Inflammatory macrophage treated with lipopolysaccharide for 1 hour (primary cell): ENCODE measurements around the gene GNL3.
"Not testable (repeated sequence)": the region's sequence is repeated elsewhere in the genome, so short reads cannot be mapped to it uniquely, and the experiment has no call there.

ENCODE experiments used
- DNase-seq, 2 donors: peaks; one replicate each; pipeline ENCODE4 v3.0.0-alpha.2; 2020 to 2022

GNL3 gene

DNA sequence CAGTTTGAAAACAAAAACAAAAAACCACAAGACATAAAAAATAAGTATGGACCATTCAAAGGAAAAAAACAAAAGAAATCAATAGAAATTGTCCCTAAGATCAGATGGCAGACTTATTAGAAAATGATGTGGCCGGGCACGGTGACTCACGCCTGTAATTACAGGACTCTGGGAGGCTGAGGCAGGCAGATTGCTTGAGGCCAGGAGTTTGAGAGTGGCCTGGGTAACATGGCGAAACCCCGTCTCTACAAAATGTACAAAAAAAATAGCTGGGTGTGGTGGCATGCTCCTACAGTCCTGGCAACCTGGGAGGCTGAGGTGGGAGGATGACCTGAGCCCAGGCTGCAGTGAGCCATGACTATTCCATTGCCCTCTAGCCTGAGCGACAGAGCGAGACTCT lies 36.7 kb downstream of the GNL3 start:
- no peak for DNase-seq

DNA sequence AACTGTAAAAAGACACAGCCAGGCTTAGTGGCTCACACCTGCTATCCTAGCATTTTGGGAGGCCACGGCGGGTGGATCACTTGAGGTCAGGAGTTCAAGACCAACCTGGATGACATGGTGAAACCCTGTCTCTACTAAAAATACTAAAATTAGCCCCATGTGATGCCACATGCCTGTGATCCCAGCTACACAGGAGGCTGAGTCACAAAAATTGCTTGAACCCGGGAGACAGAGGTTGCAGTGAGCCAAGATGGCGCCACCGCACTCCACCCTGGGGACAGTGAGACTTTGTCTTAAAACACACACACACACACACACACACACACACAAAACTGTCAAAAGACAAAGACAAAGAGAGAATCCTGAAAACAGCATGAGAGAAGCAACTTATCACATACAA lies 38.1 kb downstream of the GNL3 start:
- DNase-seq: no peak

DNA sequence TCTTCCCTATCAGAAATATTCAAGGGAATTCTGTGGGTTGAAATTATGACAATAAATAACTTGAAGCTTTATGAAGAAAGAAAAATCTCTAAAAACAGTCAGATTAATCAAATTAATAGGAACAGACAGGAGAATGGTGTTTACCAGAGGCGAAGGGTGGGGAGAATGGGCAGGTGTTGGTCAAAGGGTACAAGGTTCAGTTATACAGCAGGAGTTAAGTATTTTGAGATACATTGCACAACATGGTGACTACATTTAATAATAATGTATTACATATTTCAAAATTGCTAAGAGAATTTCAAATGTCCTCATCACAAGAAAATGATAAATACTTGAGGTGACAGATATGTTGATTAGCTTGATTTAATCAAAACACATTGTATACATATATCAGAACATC lies 38.7 kb downstream of the GNL3 start:
- no peak for DNase-seq

DNA sequence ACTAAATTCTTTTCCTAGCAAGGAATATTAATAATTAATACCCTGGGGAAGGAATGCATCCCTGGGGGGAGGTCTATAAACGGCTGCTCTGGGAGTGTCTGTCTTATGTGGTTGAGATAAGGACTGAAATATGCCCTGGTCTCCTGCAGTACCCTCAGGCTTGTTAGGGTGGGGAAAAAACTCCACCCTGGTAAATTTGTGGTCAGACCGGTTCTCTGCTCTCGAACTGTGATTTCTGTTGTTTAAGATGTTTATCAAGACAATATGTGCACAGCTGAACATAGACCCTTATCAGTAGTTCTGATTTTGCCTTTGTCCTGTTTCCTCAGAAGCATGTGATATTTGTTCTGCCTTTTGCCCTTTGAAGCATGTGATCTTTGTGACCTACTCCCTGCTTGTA lies 42.9 kb downstream of the GNL3 start:
- not testable (repeated sequence) for DNase-seq

DNA sequence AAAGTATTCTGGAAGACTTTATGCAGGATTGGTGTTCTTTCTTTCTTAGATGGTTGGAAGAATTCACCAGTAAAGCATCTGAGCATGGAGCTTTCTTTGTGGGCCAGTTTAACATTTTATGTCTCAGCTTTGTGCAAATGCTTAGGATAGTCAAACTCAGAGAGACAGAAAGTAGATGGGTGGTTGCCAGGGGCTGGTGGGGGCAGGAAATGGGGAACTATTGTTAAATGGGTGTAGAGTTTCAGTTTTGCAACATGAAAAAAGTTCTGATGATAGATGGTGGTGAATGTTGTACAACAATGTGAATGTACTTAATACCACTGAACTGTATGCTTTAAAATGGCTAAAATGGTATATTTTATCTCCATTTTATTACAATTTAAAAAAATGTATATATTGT lies 44.8 kb downstream of the GNL3 start:
- DNase-seq: no peak

DNA sequence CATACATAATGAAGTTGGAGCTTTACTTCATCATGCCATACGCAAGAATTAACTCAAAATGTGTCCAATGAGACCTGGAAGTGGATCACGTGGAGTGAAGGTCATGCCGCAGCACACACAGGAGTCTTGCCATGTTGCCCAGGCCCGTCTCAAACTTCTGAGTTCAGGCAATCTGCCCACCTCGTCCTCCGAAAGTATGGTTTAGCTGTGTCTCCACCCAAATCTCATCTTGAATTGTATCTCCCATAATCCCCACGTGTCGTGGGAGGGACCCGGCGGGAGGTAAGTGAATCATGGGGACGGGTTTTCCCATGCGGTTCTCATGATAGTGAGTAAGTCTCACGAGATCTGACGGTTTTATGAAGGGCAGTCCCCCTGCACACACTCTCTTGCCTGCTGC lies 45.8 kb downstream of the GNL3 start:
- no peak for DNase-seq

DNA sequence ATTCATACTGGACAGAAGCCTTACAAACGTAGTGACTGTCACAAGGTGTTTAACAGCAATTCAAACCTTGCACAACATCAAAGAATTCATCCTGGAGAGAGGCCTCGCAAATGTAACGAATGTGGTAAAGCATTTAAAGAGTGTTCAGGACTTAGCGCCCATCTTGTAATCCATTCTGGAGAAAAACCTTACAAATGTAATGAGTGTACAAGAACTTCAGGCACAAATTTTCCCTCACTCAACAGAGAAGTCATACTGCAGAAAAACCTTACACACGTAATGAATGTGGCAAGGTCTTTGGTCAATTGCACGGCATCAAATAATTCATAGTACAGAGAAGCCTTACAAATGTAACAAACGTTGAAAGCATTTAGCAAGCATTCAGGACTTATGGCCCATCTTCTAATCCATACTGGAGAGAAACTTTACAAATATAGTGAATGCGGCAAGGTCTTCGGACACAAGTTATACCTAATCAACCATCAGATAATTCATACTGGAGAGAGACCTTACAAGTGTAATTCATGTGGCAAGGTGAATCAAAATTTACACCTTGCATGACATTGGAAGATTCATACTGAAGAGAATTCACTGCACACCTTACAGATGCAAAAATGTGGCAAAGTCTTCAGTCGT lies 47.5 kb downstream of the GNL3 start:
- DNase-seq: no peak

DNA sequence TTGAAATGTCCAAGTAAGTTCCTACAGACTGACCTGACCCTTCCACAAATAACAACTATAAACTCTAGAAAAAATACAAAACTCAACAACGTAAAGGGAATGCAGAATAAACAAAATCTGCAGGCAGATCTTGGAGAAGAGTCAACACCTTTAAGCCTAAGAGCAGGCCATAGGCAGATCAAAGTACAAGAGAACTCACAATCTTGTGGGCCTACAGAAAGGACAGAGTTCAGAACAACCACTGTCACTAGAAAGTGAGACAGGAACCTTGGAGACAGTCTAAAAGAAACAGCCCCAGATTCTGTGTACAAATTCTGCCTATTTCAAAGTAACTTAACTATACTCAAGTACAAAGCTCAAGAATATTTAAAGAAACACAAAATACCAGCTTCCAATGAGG lies 53.9 kb downstream of the GNL3 start:
- DNase-seq: no peak

DNA sequence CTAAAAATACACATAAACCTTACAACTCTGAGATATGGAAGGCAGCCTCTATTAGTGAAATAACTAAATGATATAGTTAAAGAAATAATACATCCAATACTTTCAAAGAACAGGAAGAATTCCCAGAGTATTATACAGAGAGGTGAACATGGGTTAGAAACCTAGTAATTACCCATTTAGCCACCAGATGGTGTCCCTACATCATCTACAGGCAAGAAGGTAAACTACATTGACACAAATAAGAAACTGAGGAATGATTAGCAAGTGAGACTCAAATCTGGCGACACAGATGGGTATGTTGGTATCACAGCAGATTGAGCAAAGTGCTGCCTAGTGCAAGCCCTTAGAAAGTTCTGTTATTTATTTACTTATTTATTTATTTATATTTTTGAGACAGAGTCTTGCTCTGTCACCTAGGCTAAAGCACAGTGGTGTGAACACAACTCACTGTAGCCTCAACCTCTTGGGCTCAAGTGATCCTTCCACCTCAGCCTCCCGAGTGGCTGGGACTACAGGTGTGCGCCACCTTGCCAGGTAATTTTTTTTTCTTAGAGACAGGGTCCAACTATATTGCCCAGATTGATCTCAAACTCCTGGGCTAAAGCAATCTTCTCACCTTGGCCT lies 56.7 kb downstream of the GNL3 start:
- DNase-seq: peak in 1 of 2 donors; percentile 66

DNA sequence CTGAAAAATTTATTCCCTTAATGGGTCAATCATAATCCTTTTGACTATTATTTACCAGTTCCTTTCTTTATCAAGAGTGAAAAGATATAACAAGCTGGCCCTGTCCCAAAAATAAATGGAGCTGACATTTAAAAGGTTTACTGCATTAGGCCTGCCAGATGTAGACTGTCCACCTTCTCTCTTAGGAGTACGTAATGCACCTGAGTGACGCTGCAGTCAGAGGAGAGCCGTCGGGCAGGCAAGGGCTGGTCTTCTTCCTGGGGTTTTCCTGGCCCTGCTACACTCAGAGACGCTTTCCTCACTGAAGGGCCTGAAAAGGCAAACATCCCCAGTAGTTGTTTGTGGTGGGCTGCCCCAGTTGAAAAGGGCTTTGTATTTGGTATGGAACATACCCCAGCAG lies 57.3 kb downstream of the GNL3 start:
- DNase-seq: no peak

DNA sequence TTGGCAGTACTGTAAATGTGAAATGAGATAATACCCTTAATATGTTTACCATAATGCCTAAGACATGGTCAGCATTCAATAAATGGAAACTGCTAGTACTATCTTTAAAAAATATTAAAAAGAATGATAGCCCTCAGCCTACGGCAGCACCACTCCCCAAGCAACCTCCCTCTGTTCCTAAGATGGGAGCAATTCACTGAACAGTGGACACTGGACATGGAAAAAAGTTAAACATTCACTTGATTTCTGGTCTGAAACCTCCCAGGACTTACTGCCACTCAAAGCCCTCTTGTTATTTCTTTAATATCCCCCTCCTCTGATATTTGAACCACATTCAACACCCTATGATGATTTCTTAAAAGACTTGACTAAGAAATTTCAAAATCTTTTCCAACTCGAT lies 57.9 kb downstream of the GNL3 start:
- DNase-seq: no peak
